Neural progenitor cell (in vitro differentiated cells): ENCODE data around the gene HPSE2.

Source experiments
- CTCF ChIP-seq: fragments of 200-600 bp; sonication (generic); IDR thresholded peaks from 2 replicates; pipeline ENCODE4 v1.5.1; 2017; ENCODE audit warnings: antibody characterized with exemption, mild to moderate bottlenecking
- EZH2 ChIP-seq: fragments of 200-600 bp; sonication (generic); IDR thresholded peaks from 2 replicates; pipeline ENCODE4 v1.6.1; 2017; ENCODE audit warnings: antibody characterized with exemption, mild to moderate bottlenecking, moderate library complexity
- EZH2phosphoT487 ChIP-seq: fragments of 200-600 bp; sonication (generic); IDR thresholded peaks from 2 replicates; pipeline ENCODE4 v1.6.1; 2017; ENCODE audit warnings: antibody characterized with exemption

- TF ChIP-seq EZH2 (no peak), CTCF (no peak), EZH2phosphoT487 (no peak)
Measured at GRCh38 chr10:98418665-98419468, 816.8 kb downstream of the HPSE2 start.
